Cerebellar nuclear complex (tissue), 1 donor: ENCODE measurements around the gene AKAP8L.
A peak's percentile ranks its signal among the peaks of the same experiment; 100 is the strongest.

Experiments used
- DNase-seq, 2 experiments: peaks; one replicate each; lab custom pipeline; 2025; lab: John Stamatoyannopoulos, UW

The AKAP8L gene, protein sequence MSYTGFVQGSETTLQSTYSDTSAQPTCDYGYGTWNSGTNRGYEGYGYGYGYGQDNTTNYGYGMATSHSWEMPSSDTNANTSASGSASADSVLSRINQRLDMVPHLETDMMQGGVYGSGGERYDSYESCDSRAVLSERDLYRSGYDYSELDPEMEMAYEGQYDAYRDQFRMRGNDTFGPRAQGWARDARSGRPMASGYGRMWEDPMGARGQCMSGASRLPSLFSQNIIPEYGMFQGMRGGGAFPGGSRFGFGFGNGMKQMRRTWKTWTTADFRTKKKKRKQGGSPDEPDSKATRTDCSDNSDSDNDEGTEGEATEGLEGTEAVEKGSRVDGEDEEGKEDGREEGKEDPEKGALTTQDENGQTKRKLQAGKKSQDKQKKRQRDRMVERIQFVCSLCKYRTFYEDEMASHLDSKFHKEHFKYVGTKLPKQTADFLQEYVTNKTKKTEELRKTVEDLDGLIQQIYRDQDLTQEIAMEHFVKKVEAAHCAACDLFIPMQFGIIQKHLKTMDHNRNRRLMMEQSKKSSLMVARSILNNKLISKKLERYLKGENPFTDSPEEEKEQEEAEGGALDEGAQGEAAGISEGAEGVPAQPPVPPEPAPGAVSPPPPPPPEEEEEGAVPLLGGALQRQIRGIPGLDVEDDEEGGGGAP

DNA sequence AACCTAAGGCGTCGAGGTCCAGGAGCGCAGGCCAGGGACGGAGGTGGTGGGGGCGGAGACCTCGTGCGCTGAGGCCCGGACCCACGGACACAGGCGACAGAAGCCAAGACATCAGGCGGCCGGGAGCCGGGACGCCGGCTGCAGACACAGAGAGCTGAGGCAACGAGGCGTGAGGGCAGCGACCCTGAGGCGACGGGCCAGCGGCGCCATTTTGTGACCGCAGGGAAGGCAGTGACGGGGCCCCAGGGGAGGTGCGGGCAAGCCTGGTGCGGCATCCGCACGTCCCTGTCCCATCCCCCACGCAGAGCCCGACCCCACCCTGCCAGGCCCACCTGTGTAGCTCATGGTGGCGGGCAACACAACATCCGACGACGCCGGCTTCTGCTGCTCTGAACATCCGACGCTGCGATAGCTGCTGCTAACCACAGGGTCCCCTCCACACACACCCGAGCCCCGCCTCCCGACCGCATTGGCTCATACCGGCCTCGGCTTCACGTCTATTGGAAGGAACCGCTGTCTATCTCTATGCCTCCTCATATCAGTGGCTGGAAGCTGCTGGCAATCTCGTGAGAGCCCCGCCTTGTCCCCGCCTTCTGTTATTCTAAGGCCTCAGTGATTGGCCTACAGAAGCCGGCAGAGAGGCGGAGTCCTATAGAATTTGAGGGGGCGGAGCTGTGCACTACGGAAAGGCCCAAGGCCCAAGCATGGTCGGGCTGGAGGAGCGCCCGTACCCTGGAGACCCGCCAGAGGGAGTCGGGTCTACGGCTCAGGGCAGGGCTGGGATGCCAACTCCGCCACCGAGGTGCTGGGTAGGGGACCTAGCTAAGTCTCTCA lies at the start of gene AKAP8L:
TSS of gene AKAP8L (minus strand) at position 410 of the 834 bp plus-strand sequence. CDS start at position 345, 65 bp downstream.
- peak; percentile 93 to 97 for DNase-seq

DNA sequence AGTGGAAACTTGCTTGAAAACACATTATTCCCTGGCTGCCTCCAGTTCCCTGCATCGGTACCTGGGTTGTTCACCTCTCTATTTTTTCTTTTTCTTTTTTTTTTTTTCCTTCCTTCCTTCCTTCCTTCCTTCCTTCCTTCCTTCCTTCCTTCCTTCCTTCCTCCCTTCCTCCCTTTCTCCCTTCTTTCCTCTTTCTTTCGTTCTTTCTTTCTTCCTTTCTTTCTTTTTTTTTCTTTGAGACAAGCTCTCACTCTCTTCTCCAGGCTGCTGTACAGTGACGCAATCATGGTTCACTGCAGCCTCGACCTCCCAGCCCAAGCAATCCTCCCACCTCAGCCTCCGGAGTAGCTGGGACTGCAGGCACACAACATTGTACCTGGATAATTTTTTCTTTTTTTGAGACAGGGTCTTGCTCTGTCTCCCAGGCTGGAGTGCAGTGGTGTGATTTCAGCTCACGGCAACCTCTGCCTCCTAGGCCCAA lies 49.0 kb upstream of the AKAP8L start:
- no peak for DNase-seq

DNA sequence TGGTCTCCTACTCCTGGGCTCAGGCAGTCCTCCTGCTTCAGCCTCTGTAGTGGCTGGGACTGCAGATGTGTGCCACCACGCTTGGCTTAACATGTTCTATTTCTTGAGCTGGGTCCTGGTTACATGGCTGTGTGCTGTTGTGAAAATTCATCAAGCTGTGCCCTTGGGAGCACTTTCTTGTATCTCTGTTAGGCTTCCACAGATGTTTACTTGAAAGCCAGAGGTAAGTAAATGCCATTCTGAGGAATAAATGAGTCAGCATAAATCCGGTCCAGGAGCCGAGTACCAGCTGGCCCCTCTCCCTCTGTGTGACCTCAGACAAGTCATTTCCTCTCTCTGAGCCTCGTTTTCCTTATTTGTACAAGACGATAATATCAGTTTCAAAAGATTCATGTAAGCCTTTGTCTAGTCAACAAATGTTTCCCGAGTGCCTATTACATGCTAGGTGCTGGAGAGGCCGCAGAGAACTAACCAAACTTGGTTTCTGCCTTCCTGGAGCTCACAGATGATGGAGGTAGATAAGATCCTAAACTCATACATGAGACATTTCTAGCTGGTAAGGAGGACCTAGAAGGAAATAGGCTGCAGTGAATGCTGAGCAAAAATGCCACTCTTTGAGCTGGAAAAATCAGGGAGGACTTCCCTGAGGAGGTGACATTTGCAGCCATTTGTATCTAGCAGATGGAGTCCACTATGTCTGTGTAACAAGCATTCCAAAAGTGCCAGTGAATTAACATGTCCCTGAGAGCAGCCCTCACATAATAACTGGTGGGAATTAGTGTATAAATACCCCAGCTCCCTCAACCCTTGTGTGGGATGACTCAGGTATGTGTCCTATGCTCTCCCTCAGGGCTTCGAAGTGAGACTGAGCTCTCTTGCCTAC lies 48.3 kb upstream of the AKAP8L start:
- DNase-seq, result no peak

DNA sequence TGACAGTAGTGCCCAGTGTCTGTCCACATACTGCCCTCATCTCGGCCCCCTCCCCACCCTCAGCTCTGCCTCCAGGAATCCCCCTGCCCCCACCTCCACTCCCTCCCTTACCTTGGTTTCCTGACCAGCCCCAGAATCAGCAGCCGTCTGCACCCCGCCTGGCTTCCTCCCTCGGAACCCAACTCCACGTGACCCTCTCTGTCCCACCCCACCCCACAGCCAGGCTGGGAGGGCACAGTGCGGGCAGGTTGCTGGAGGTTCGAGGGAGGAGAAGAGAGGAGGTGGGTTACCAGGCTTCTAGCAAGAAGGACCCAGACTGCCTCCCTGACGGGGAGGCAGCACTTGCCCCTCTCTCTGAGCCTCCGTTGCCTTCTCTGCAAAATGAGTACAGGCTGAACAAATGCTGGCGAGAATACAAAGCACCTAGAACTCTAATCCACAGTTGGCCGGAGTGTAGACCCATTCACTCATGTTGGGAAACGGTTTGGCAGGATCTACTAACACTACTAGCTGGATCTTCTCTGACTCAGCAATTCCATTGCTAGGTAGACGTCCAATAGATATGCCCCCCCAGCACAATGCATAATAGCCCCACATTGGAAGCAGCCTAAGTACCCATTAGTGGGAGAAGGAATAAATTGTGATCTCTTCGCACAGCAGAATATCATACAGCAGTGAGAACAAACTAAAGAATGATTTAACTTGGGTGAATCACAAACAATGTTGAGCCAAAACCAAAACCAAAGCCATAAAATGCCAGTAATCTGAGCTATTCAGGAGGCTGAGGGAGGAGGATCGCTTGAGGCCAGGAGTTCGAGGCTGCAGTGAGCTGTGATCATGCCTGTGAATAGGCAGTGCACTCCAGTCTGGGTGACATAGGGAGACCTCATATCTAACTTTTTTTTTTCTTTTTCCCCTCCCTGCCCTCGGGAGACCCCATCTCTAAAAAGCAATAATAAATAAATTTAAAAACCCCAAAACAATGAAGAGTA lies 45.9 kb upstream of the AKAP8L start, which contains the start of gene RASAL3:
TSS of gene RASAL3 (minus strand) at position 151 of the 992 bp plus-strand sequence. CDS start 186 bp downstream, outside the sequence.
- DNase-seq, result no peak

DNA sequence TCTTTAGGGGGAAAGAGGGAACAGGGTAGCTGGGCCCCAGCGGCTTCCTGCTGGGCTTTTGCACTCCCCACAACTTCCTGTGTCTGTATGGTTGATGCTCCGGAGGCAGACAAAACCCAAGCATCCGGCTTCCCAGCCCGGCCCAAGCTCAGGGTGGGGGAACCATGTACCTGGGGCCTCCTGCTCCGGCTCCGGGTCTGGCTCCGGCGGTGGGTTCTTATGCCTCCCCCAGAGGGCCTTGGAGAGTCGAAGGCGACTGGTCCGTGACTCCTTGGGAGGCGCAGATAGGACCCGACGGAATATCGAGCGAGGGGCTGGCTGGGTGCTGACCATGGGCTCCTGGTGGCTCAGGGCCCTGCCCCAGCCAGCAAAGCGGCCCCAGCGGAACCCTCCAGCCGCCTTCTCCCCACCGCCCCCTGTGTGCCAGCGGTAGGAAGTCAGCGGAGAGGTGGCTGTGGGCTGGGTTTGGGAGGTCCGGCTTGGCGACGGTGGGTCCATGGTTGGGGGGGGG lies 45.1 kb upstream of the AKAP8L start:
- DNase-seq, result no peak

DNA sequence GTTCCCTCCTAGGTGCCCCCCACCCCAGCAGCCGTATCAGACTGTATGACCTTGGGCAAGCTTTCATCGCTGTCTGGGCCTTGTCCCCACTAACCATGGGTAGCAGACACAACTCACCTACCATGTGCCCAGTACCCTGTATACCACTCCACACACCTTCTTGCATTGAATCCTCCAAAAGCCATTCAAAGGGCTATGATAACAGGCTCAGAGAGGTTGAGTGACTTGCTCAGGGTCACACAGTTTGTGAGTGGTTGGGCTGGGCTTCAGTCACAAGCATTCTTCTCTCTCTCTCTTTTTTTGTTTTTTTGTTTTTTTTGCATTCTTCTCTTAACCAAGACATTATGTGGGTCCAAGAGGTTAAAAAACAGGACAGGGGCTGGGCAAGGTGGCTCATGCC lies 42.9 kb upstream of the AKAP8L start:
- DNase-seq, result no peak

DNA sequence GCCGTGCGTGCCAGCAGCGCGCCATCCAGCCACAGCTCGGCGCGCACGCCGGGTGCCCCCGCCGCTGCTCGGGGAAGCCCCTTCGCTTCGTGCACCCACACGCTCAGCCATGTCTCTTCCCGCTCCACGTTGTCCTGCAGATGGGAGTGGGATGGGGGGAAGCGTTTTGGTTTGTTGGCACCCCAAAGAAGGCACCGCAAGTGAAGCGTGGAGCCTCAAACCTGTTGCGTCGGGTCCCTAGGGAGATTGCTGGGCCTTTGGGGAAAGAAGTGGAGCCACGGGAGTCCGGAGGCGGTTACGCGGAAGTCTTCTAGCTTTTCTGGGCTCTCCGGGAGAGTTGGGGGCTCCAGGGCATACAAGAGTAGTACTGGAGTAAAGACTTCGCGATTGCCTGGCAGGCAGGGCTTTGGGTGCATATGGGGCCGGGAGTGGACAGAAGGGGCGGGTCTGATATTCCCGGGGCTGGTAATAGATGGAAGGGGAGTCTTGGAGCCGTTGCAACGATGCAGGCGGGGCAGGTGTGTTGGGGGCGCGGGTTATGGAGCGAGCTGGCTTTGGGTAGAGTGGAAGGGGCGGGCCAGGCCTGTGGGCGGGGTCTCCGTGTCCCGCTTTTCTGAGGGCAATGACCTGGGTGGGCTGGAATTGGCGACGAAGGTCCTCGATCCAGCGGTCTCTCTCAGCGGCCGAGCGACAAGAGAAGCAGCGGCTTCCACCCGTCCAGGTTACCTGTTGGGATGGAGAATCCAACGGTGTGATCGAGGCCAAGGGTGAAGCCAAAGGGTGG lies 39.1 kb upstream of the AKAP8L start:
- no peak for DNase-seq

DNA sequence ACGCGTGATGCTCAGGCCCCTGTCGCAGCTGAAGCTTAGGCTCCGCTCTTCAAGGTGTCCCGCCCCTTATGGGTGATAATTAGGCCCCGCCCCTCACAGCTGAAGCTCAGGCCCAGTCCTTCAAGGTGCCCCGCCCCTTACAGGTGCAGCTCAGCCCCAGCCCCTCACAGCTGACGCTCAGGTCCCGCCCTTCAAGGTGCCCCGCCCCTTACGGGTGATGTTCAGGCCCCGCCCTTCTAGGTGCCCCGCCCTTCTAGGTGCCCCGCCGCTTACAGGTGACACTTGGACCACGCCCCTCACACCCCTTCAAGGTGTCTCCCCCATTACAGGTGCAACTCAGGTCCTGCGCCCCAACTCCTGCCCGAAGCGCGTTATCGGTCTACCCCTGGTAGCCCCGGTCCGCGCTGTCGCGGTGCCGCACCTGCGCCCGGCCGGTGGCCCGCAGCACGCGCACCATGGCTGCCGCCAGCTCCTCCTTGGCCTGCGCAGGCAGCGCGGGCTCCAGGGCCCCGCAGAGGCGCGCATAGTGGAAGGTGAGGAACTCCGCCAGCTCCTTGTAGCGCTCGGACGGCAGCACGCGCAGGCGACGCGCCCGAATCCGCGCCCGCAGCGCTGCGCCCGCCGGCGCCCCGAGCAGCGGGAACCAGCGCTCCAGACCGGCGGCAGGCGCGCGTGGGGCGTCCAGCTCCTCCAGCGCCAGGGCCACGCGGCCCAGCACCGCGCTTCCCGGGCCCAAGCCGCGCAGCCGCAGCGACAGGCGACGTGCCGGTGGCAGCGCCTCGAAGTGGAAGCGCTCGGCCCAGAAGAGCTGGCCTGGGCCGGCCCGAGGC lies 38.3 kb upstream of the AKAP8L start:
- DNase-seq, result no peak

DNA sequence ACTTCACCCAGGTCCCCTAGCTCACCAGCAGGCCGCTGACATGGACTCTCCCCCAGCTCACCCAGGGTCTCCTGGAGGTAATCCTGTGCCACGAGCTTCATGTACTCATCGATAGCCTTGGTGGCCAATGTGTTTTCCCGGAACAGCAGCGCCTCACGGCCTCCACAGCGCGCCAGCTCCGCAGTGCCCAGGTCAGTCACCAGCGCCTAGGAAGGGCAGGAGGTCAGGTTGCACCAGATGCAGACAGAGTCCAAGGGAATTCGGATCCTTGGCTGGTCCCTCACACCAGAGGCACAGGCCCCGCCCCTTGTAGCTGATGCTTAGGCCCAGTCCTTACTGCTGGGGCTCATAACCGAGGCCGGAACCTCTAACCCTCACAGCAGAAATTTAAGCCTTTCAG lies 37.7 kb upstream of the AKAP8L start:
- DNase-seq, result no peak

DNA sequence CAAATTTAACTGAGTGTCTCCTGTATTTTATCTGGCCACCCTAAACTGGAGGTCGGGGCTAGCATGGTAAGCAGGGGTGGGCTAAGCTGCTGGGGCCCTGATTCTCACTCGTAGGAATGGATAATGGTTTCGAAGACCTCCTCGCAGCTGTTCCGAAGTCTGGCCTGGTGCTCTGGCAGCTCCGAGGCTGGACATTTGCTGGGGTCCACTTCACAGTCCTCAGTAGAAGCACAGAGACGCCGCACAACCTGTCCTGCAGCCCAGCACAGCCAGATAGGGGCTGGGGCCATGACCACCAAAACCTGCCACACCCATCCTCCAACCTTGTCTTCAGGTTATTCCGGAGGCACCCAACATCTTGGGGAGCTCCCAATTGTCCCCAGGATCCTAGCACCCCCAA lies 37.2 kb upstream of the AKAP8L start:
- DNase-seq, result no peak

DNA sequence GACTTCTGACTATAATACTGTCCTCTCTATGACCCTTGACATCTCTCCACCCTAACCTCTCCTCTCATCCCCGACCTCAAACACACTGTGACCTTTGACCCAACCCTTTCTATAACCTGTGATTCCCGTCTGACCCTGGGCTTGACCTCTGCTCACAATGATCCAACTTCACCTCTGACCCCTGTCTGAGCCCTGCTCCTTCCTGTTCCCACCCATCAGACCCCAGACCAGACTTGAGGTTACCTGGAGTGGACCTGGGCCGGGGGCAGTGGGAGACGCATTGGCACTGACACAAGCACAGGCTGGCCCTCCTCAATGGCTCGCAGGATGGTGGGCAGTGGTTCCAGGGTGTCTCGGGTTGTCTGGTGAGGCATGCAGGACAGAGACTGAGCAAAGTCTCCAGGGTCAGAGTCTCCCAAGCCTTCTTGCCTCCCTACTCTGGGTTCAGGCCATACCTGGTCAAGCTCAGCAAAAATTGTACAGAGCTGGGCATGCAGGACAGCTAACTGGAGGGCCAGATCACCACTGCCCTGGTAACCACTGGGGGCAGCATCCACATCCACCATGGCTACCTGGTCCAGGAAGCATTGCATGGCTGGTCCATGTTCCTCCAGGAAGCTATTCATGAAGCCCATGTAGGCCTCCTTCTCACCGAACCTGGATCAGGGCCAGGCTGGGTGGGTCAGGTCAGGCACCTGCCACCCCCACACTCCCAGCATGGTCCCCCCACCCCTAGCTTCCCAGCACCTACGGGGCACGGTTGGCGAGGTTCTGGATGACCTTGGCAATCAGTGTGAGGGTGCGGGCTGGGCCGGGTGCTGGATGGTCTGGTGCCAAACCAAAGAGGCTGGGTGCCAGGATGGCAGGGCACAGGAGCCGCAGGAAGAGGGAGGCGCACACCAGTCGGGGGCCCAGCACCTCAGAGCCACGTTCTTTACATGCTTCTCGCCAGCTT lies 35.4 kb upstream of the AKAP8L start:
- no peak for DNase-seq

DNA sequence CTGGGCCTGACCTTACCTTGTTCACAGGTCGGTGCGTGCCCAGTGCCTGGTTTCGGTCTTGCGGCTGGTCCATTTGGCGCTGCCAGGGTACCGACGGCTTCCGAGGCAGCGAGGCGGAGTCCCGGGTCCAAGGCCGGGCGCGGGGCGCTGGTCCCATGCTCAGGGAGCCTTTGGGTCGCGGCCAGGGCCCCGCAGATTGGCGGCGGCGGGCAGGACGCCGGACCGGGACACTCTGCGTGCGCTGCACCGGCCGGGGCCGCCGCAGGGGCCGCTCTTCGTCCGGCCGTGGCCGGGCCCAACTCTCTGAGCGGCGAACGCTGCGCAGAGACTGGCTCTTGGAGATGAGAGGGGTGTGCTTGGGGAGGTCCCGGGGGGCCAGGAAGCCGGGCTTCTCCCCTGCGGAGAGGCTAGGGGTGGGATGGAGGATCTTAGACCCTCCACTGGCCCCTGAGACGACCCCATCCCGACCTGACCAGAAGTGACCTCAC lies 34.3 kb upstream of the AKAP8L start:
- no peak for DNase-seq

DNA sequence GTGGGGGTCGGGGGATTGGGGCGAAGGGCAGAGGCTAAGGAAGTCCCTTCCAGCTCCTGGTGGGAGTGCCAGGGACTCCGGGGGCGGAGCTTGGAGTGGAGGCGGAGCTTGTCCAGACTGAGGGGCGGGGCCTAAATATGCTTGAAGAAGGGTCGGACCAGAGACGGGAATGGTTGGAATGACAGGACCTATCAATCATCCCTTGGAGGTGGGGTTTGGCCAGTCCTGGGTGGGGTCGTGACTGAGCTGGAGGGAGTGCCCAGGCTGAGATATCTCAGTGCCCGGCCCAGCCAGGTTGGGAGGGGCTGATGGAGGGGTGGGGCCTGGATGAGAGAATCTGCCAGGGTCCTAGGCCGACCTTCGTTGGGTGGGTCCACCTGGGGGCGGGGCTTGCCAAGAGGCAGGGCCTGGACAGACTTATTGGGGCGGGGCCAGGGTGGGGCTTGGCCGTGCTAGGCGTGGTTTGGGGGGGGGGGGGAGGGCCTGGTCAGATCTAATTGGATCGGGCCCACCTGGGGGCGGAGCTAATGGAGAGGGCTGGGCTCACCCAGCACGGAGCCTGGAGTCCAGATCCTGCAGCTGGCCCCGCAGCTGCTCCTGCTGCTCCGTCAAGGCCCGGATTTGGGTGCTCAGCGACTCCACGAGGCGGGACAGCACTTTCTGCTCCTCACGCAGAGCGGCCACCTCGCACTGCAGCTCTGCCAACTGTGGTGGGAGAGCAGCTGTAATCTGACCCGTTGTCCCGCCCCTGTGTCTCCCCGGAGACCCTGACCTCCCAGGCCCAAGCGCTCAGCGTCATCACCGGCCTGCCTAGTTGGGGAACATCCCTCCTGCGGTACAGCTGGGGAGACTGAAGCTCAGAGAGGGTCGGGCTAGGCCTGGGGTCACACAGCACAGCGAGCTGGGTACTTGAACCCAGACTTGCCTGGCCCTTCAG lies 33.6 kb upstream of the AKAP8L start:
- DNase-seq, result no peak

DNA sequence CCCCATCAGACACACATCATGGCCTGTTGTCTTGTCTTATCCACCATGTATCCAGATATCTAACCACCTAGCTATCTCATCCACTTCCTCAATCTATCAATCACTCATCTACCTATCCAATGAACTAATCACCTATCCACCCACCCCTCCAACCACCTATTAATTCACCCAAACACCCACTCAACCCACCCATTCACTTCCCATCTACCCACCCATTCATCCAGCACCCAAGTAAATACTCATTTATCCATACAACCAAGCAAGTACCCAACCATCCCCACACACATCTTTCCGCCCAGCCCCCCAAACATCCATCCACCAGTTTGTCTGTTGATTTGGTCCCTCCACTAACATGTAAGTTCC lies 31.7 kb upstream of the AKAP8L start:
- no peak for DNase-seq

DNA sequence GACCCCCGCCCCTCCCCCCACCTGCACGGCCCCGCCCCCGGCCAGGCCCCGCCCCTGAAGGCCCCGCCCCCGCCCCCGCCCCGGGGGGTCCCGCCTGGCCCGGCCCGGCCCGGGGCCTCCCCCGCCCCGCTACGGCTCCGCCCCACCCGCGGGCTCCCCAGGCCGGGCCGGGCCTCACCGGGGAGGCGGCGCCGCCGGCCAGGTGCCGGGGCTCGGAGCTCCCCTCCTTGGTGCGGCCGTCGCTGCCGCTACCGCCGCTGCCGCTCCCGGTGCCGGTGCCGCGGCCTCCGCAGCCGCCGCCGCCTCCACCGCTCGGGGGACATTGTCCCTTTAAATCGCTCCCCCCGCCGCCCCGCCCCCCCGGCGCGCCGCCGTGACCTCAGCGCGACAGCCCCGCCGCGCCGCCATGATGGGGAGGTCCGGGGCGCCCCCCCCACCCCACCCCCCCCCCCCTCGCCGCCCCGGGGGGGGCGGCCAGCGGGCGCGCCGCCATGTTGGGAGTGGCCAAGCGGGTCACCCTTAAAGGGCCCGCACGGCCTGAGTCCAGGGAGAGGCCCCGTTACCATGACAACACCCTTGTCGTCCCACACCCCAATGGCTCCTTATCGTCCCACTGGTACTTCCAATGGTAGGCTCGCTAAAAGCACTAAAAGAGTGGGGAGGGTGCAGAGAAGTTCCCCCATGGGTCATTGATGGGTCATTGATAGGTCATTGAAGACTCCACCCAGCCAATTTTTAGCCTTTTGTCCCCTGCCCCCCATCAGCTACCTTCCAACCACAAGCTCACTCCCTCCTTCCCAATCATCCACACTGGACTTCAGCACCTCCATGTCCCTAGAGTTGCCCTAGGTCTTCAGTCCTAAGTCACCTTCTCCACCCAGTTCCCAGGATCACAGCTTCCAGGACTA lies 31.1 kb upstream of the AKAP8L start, which contains the start of gene WIZ:
TSS of gene WIZ (minus strand) at position 337 of the 908 bp plus-strand sequence. CDS start 1,649 bp downstream, outside the sequence.
- peak in 1 of 2 experiments; percentile 4 for DNase-seq
